ENCODE data around the gene APPBP2.

DNA sequence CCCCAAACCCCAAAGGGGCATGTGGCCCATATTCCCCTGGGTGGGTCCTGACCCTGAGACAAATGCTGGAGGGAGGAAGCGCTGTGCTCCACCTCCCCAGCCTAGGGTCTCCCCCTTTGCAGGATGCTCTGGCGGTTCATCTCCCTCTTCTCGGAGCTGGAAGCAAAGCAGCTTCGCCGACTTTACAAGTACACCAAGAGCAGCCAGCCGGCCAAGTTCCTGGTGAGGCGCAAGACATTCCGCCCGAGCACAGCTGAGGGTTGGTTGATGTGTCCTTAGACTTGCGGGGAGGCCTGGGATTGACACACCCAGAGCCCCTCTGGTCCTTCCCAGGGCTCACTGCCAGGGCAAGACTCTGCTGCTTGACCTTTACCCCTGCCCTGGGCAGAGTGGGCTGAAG is 99.4 kb downstream of the APPBP2 start:
- TF ChIP-seq CTCF (IDR thresholded peaks at IDR 0.05) (no peak), POLR2A (IDR thresholded peaks at IDR 0.05) (no peak)
